ENCODE results near the gene RPS15.

Gene RPS15

GRCh38 chr19:1416014-1416841 lies 22.0 kb upstream of the RPS15 start:
- Histone ChIP-seq H3K36me3 (ENCODE audit: control insufficient read depth, low read length) (peaks cover 94% of the 10 kb centered on the region), H4K20me1 (ENCODE audit: control insufficient read depth, insufficient read depth, low read depth, low read length) (peaks cover 44% of the 10 kb centered on the region)

GRCh38 chr19:1417145-1417544 lies 21.1 kb upstream of the RPS15 start:
- TF ChIP-seq CTCF (IDR thresholded peaks at IDR 0.05; ENCODE audit: low read depth, low read length, poor library complexity, severe bottlenecking), result no peak
- TF ChIP-seq EZH2phosphoT487 (IDR thresholded peaks at IDR 0.05; ENCODE audit: borderline replicate concordance, low read length), result no peak
- H3K27ac ChIP-seq (ENCODE audit: low read depth, low read length), result no peak overlapping the region
- H3K4me3 ChIP-seq (ENCODE audit: low read length), result no peak overlapping the region
- no peaks in the 10 kb centered on the region for H3K9me3 ChIP-seq (ENCODE audit: control insufficient read depth, insufficient read depth, low read length)
- H3K79me2 ChIP-seq (ENCODE audit: control insufficient read depth, low read length), result peaks cover 96% of the 10 kb centered on the region
- peaks cover 94% of the 10 kb centered on the region for H3K36me3 ChIP-seq (ENCODE audit: control insufficient read depth, low read length)
- H4K20me1 ChIP-seq (ENCODE audit: control insufficient read depth, insufficient read depth, low read depth, low read length), result peaks cover 35% of the 10 kb centered on the region
- no peak overlapping the region for H3K4me2 ChIP-seq (ENCODE audit: low read length)
- no peaks in the 10 kb centered on the region for H3K9me2 ChIP-seq (replicated peaks; ENCODE audit: control insufficient read depth, low read length)
- H3F3A ChIP-seq (ENCODE audit: control insufficient read depth, insufficient read depth), result no peaks in the 10 kb centered on the region
- H3K4me1 ChIP-seq (ENCODE audit: control insufficient read depth, low read length), result no peaks in the 10 kb centered on the region
- no peaks in the 10 kb centered on the region for H3K27me3 ChIP-seq (ENCODE audit: control insufficient read depth, low read length)

More at GRCh38 chr19:1416014-1416841, 22.0 kb upstream of the RPS15 start:
- H3K27ac ChIP-seq (ENCODE audit: low read depth, low read length), result no peak overlapping the region
- H3F3A ChIP-seq (ENCODE audit: control insufficient read depth, insufficient read depth), result no peaks in the 10 kb centered on the region
- peaks cover 96% of the 10 kb centered on the region for H3K79me2 ChIP-seq (ENCODE audit: control insufficient read depth, low read length)
- no peaks in the 10 kb centered on the region for H3K9me3 ChIP-seq (ENCODE audit: control insufficient read depth, insufficient read depth, low read length)
- H3K27me3 ChIP-seq (ENCODE audit: control insufficient read depth, low read length), result no peaks in the 10 kb centered on the region
- TF ChIP-seq EZH2phosphoT487 (IDR thresholded peaks at IDR 0.05; ENCODE audit: borderline replicate concordance, low read length) (no peak), CTCF (IDR thresholded peaks at IDR 0.05; ENCODE audit: low read depth, low read length, poor library complexity, severe bottlenecking) (no peak)
- no peaks in the 10 kb centered on the region for H3K9me2 ChIP-seq (replicated peaks; ENCODE audit: control insufficient read depth, low read length)
- no peak overlapping the region for H3K4me2 ChIP-seq (ENCODE audit: low read length)
- no peaks in the 10 kb centered on the region for H3K4me1 ChIP-seq (ENCODE audit: control insufficient read depth, low read length)
- H3K4me3 ChIP-seq (ENCODE audit: low read length), result no peak overlapping the region

GRCh38 chr19:1417681-1418495 lies 20.3 kb upstream of the RPS15 start:
- Histone ChIP-seq H4K20me1 (ENCODE audit: control insufficient read depth, insufficient read depth, low read depth, low read length) (peaks cover 28% of the 10 kb centered on the region), H3K4me1 (ENCODE audit: control insufficient read depth, low read length) (no peaks in the 10 kb centered on the region), H3F3A (ENCODE audit: control insufficient read depth, insufficient read depth) (no peaks in the 10 kb centered on the region), H3K4me2 (ENCODE audit: low read length) (no peak overlapping the region), H3K36me3 (ENCODE audit: control insufficient read depth, low read length) (peaks cover 94% of the 10 kb centered on the region), H3K4me3 (ENCODE audit: low read length) (no peak overlapping the region), H3K79me2 (ENCODE audit: control insufficient read depth, low read length) (peaks cover 96% of the 10 kb centered on the region), H3K9me2 (replicated peaks; ENCODE audit: control insufficient read depth, low read length) (no peaks in the 10 kb centered on the region), H3K27me3 (ENCODE audit: control insufficient read depth, low read length) (no peaks in the 10 kb centered on the region), H3K9me3 (ENCODE audit: control insufficient read depth, insufficient read depth, low read length) (no peaks in the 10 kb centered on the region), H3K27ac (ENCODE audit: low read depth, low read length) (no peak overlapping the region)
- TF ChIP-seq EZH2phosphoT487 (IDR thresholded peaks at IDR 0.05; ENCODE audit: borderline replicate concordance, low read length) (no peak), CTCF (IDR thresholded peaks at IDR 0.05; ENCODE audit: low read depth, low read length, poor library complexity, severe bottlenecking) (no peak)

Measured in DOHH2 (cell line).